Prostate gland (tissue), 2 donors: Measurements from ENCODE around the gene GADD45A. TPM values are rescaled to one million over a fixed set of nuclear protein-coding genes. Genes with fewer than 3 reads are reported as not detected.
"Not testable (repeated sequence)": the region's sequence is repeated elsewhere in the genome, so short reads cannot be mapped to it uniquely, and the experiment has no call there.

Experiments used
- DNase-seq: peaks from one replicate; pipeline ENCODE4 v3.0.0-alpha.2; 2019; ENCODE audit warnings: low spot score
- H3K27ac ChIP-seq, 2 donors: fragments of 200-600 bp; sonication (generic); 2 replicates each; pipeline ENCODE4 v1.5.1; 2017 to 2019
- H3K27me3 ChIP-seq: fragments of 200-600 bp; sonication (generic); replicated peaks from 2 replicates; pipeline ENCODE4 v1.5.1; 2019; ENCODE audit not compliant: insufficient read depth
- H3K36me3 ChIP-seq, 2 donors: fragments of 200-600 bp; sonication (generic); 1 replicate in 1 of 2; 2 replicates in 1 of 2; pipeline versions ENCODE4 v1.5.1 to v1.8.1; 2017 to 2019
- H3K4me1 ChIP-seq: fragments of 200-600 bp; sonication (generic); replicated peaks from 2 replicates; pipeline ENCODE4 v1.5.1; 2019
- H3K4me3 ChIP-seq, 2 donors: fragments of 200-600 bp; sonication (generic); 2 replicates each; pipeline ENCODE4 v1.5.1; 2017 to 2019
- H3K9me3 ChIP-seq: fragments of 200-600 bp; sonication (generic); 2 replicates; pipeline ENCODE4 v1.5.1; 2017
- POLR2A ChIP-seq: fragments of 450-650 bp; IDR thresholded peaks from one replicate; pipeline ENCODE4 v1.6.1; 2016; ENCODE audit warnings: antibody characterized with exemption, mild to moderate bottlenecking
- POLR2AphosphoS5 ChIP-seq: sonication (generic); formaldehyde crosslinking; IDR thresholded peaks from one replicate; pipeline ENCODE4 v1.6.1; 2017; ENCODE audit warnings: antibody characterized with exemption
- WGBS: methylation state at CpG from one replicate; pipeline ENCODE4 v1.1.5; 2018; 5-methylcytosine and 5-hydroxymethylcytosine counted together
- intact Hi-C: fragments of 100-400 bp; cut with DNase I; formaldehyde crosslinking; loops from one replicate; pipeline ENCODE4 v1.14.2; 2022
- total RNA-seq, 2 donors: library from RNA; depleted of rRNA; stranded (reverse); fragments of >200 nt; gene quantifications; one replicate each; pipeline ENCODE4 v1.1.0, GENCODE V29; 2016
- TF ChIP-seq, protein P1 (sequence below), 4 experiments: fragments of 200-600 bp in 2 of 4; fragments of 450-650 bp in 2 of 4; sonication (generic) in 2 of 4; IDR thresholded peaks; 1 replicate in 3 of 4; 2 replicates in 1 of 4; pipeline ENCODE4 v1.5.1; 2016 to 2019; ENCODE audit warnings: antibody characterized with exemption in 4 of 4, mild to moderate bottlenecking in 2 of 4, moderate library complexity in 2 of 4

Gene GADD45A
- total RNA-seq, 2 donors from 2014 or later, result 28.9 to 43.9 TPM

GRCh38 chr1:67655581-67655980 lies 29.4 kb upstream of the GADD45A start:
- Histone ChIP-seq H3K4me3 (no peak overlapping the region), H3K36me3 (no peaks in the 10 kb centered on the region), H3K27me3 (no peaks in the 10 kb centered on the region), H3K4me1 (no peaks in the 10 kb centered on the region), H3K27ac (no peak overlapping the region), H3K9me3 (no peaks in the 10 kb centered on the region)
- DNase-seq, result no peak
- intact Hi-C loops, result no loop called here
- TF ChIP-seq, protein P1, sequence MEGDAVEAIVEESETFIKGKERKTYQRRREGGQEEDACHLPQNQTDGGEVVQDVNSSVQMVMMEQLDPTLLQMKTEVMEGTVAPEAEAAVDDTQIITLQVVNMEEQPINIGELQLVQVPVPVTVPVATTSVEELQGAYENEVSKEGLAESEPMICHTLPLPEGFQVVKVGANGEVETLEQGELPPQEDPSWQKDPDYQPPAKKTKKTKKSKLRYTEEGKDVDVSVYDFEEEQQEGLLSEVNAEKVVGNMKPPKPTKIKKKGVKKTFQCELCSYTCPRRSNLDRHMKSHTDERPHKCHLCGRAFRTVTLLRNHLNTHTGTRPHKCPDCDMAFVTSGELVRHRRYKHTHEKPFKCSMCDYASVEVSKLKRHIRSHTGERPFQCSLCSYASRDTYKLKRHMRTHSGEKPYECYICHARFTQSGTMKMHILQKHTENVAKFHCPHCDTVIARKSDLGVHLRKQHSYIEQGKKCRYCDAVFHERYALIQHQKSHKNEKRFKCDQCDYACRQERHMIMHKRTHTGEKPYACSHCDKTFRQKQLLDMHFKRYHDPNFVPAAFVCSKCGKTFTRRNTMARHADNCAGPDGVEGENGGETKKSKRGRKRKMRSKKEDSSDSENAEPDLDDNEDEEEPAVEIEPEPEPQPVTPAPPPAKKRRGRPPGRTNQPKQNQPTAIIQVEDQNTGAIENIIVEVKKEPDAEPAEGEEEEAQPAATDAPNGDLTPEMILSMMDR (IDR thresholded peaks at IDR 0.05), result no peak
- TF ChIP-seq POLR2AphosphoS5 (no peak), POLR2A (no peak)
- WGBS, result 94% methylated on average over 2 of the region's 2 CpGs

DNA sequence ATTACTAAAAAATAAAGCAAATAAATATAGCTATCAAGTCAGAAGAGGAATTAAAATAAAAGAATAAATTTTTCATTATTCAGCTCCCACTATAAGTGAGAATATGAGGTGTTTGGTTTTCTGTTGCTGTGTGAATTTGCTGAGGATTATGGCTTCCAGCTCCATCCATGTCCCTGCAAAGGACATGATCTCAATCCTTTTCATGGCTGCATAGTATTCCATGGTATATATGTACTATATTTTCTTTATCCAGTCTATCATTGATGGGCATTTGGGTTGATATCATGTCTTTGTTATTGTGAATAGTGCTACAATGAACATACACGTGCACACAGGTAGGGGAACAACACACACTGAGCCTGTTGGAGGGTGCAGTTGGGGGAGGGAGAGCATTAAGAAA lies 27.8 kb upstream of the GADD45A start:
- 88% methylated on average over 1 of the region's 1 CpG for WGBS
- H3K27ac ChIP-seq, H3K9me3 ChIP-seq, H3K36me3 ChIP-seq, H3K4me3 ChIP-seq, H3K4me1 ChIP-seq, H3K27me3 ChIP-seq, intact Hi-C loops, DNase-seq: not testable (repeated sequence)

DNA sequence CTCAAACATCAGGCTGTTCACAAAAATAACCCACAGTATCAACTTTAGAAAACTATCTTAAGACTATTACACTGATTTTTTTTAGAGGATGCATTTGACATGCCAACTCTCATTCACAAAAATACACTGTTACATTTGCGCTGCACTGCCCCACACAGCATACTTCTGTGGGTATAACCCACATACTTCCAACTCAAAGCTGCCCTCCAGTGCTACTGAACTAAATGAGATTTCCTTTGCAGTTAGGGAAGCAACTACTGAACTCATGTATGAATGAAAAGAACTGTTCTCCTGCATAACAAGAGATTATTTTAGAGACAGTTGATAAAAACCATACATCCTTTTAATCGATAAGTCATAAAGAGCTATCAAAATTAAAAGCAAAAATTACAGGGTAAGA lies 25.8 kb upstream of the GADD45A start:
- no peaks in the 10 kb centered on the region for H3K27me3 ChIP-seq
- H3K4me3 ChIP-seq, result no peak overlapping the region
- H3K4me1 ChIP-seq, result no peaks in the 10 kb centered on the region
- no peak for TF ChIP-seq POLR2AphosphoS5
- TF ChIP-seq, protein P1 (IDR thresholded peaks at IDR 0.05), result no peak
- TF ChIP-seq POLR2A, result no peak
- H3K9me3 ChIP-seq, result no peaks in the 10 kb centered on the region
- H3K27ac ChIP-seq, result no peak overlapping the region
- no peak for DNase-seq
- no peaks in the 10 kb centered on the region for H3K36me3 ChIP-seq
- WGBS, result 91% methylated on average over 2 of the region's 2 CpGs
- intact Hi-C loops, result no loop called here

GRCh38 chr1:67662884-67663283 lies 22.1 kb upstream of the GADD45A start:
- Histone ChIP-seq H3K4me3 (no peak overlapping the region), H3K27ac (no peak overlapping the region), H3K9me3 (no peaks in the 10 kb centered on the region), H3K4me1 (no peaks in the 10 kb centered on the region), H3K36me3 (no peaks in the 10 kb centered on the region), H3K27me3 (no peaks in the 10 kb centered on the region)
- no peak for DNase-seq
- intact Hi-C loops, result no loop called here
- WGBS, result 73% methylated on average over 6 of the region's 6 CpGs
- no peak for TF ChIP-seq POLR2AphosphoS5
- TF ChIP-seq, protein P1 (IDR thresholded peaks at IDR 0.05), result no peak
- TF ChIP-seq POLR2A, result no peak

DNA sequence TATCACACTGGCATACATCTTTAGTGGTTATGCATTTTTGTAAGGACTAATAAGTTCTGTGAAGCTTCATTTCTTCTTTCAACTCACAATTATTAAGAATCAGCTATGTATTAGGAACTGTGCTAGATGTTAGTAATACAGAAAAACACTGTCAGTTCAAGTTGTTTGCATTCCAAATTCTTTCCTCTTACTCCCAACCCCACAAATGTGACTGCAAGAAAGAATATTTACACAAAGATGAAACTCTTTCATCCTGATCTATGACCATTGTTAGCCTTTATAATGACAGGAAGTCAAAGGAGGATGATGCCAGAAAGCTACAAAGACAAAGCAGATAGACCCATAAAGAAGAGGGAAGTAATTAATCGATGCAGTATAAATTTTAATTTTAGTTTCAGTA lies 21.0 kb upstream of the GADD45A start:
- Histone ChIP-seq H3K9me3 (no peaks in the 10 kb centered on the region), H3K36me3 (no peaks in the 10 kb centered on the region), H3K4me3 (no peak overlapping the region), H3K27me3 (no peaks in the 10 kb centered on the region), H3K27ac (no peak overlapping the region), H3K4me1 (no peaks in the 10 kb centered on the region)
- no peak for DNase-seq
- intact Hi-C loops, result no loop called here
- no peak for TF ChIP-seq POLR2AphosphoS5
- TF ChIP-seq, protein P1 (IDR thresholded peaks at IDR 0.05), result no peak
- no peak for TF ChIP-seq POLR2A
- WGBS, result 32% methylated on average over 1 of the region's 1 CpG

- H3K4me1 ChIP-seq, H3K36me3 ChIP-seq, H3K9me3 ChIP-seq, H3K27ac ChIP-seq, H3K4me3 ChIP-seq, DNase-seq, H3K27me3 ChIP-seq, intact Hi-C loops: not testable (repeated sequence)
Measured at GRCh38 chr1:67665307-67665706, 19.7 kb upstream of the GADD45A start.
